Tibial artery (tissue), 4 donors: ENCODE data around the gene CAMTA1.
A peak's percentile ranks its signal among the peaks of the same experiment; 100 is the strongest.

ENCODE experiments used
- DNase-seq, 2 donors: peaks; one replicate each; pipeline ENCODE4 v3.0.0-alpha.2; 2019
- H3K27ac ChIP-seq, 2 donors: fragments of 200-600 bp; sonication (generic) in 1 of 2; 1 replicate in 1 of 2; 2 replicates in 1 of 2; pipeline ENCODE4 v1.5.1; 2018 to 2019; ENCODE audit warnings: mild to moderate bottlenecking in 1 of 2
- H3K27me3 ChIP-seq, 2 donors: fragments of 200-600 bp; sonication (generic) in 1 of 2; one replicate each; pipeline versions ENCODE4 v1.5.1 to v1.6.0; 2016 to 2019
- H3K36me3 ChIP-seq, 3 donors: fragments of 200-600 bp; sonication (generic) in 2 of 3; one replicate each; pipeline ENCODE4 v1.5.1; 2016 to 2019; ENCODE audit warnings: mild to moderate bottlenecking in 2 of 3
- H3K4me1 ChIP-seq, 4 donors: fragments of 200-600 bp; sonication (generic) in 2 of 4; 1 replicate in 3 of 4; 2 replicates in 1 of 4; pipeline ENCODE4 v1.5.1; 2016 to 2019
- H3K4me3 ChIP-seq, 2 donors: fragments of 200-600 bp; sonication (generic) in 1 of 2; 1 replicate in 1 of 2; 2 replicates in 1 of 2; pipeline ENCODE4 v1.5.1; 2018 to 2019; ENCODE audit warnings: mild to moderate bottlenecking in 2 of 2
- H3K9me3 ChIP-seq, 3 donors: fragments of 200-600 bp; sonication (generic) in 1 of 3; one replicate each; pipeline ENCODE4 v1.5.1; 2016 to 2019
- intact Hi-C: fragments of 100-400 bp; cut with DNase I; formaldehyde crosslinking; loops from one replicate; pipeline ENCODE4 v1.15.0; 2023; ENCODE audit warnings: low total_unique reads
- TF ChIP-seq, protein P1 (sequence below), 2 experiments: fragments of 200-600 bp in 1 of 2; fragments of 450-650 bp in 1 of 2; IDR thresholded peaks; one replicate each; pipeline ENCODE4 v1.5.1; 2017 to 2019; ENCODE audit warnings: antibody characterized with exemption in 2 of 2, mild to moderate bottlenecking in 1 of 2, moderate library complexity in 1 of 2

Gene CAMTA1

DNA sequence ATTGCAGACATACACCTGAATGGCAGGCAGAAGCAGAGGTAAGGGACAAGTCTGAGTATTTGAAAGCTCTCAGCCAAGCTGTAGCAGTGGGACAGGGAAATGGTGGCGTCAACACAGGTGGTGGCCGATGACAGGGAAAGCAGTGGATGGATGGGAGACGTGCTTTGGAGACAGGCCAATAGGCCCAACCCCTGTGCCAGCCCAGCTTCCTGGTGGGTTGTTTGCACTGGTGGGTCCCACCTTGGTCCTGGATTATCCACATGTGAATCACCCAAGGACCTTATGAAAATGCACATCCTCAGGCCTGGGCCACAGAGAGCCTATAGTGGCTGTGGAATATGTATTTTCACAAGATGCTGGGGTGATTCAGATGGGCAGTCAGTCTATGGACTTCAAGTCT, 782.1 kb downstream of the CAMTA1 start:
- Histone ChIP-seq H3K27ac (no peak overlapping the region), H3K4me1 (peaks cover 0 to 1% (median under 1%) of the 10 kb centered on the region in 4 donors), H3K9me3 (no peaks in the 10 kb centered on the region), H3K36me3 (no peaks in the 10 kb centered on the region), H3K4me3 (no peak overlapping the region), H3K27me3 (no peaks in the 10 kb centered on the region)
- intact Hi-C loops, result no loop called here
- no peak for DNase-seq
- TF ChIP-seq, protein P1, sequence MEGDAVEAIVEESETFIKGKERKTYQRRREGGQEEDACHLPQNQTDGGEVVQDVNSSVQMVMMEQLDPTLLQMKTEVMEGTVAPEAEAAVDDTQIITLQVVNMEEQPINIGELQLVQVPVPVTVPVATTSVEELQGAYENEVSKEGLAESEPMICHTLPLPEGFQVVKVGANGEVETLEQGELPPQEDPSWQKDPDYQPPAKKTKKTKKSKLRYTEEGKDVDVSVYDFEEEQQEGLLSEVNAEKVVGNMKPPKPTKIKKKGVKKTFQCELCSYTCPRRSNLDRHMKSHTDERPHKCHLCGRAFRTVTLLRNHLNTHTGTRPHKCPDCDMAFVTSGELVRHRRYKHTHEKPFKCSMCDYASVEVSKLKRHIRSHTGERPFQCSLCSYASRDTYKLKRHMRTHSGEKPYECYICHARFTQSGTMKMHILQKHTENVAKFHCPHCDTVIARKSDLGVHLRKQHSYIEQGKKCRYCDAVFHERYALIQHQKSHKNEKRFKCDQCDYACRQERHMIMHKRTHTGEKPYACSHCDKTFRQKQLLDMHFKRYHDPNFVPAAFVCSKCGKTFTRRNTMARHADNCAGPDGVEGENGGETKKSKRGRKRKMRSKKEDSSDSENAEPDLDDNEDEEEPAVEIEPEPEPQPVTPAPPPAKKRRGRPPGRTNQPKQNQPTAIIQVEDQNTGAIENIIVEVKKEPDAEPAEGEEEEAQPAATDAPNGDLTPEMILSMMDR (IDR thresholded peaks at IDR 0.05), result no peak

DNA sequence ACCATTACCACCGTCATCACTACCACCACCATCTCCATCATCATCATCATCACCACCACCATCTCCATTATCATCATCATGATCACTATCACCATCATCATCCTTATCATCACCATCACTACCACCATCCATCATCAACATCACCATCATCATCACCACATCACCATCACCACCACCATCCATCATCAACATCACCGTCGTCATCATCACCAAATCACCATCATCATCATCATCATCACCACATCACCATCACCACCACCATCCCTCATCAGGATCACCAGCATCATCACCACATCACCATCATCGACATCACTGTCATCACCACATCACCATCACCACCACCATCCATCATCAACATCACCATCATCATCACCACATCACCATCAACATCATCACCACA, 782.8 kb downstream of the CAMTA1 start:
- TF ChIP-seq, protein P1 (IDR thresholded peaks at IDR 0.05), result no peak
- Histone ChIP-seq H3K4me1 (peaks cover 0 to 8% (median 7%) of the 10 kb centered on the region in 4 donors), H3K9me3 (no peaks in the 10 kb centered on the region), H3K27ac (no peak overlapping the region), H3K36me3 (no peaks in the 10 kb centered on the region), H3K27me3 (no peaks in the 10 kb centered on the region), H3K4me3 (no peak overlapping the region)
- intact Hi-C loops, result no loop called here
- DNase-seq, result no peak

DNA sequence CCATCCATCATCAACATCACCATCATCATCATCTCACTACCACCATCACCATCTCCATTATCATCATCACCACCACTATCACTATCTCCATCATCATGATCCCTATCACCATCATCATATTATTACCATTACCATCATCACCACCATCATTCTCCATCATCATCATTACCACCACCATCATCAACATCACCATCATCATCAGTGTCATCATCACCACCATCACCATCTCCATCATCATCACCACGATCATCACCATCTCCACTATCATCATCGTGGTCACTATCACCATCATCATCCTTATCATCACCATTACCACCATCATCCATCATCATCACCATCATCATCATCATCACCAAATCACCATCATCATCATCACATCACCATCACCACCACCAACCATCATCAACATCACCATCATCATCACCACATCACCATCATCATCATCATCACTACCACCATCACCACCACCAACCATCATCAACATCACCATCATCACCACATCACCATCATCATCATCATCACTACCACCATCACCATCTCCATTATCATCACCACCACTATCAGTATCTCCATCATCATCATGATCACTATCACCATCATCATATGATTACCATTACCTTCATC, 783.8 kb downstream of the CAMTA1 start:
- H3K4me3 ChIP-seq, result no peak overlapping the region
- no peak for DNase-seq
- no peak overlapping the region for H3K27ac ChIP-seq
- intact Hi-C loops, result no loop called here
- H3K36me3 ChIP-seq, result no peaks in the 10 kb centered on the region
- H3K4me1 ChIP-seq, result peaks cover 0 to 18% (median 16%) of the 10 kb centered on the region in 4 donors
- no peaks in the 10 kb centered on the region for H3K9me3 ChIP-seq
- no peaks in the 10 kb centered on the region for H3K27me3 ChIP-seq
- TF ChIP-seq, protein P1 (IDR thresholded peaks at IDR 0.05), result no peak

DNA sequence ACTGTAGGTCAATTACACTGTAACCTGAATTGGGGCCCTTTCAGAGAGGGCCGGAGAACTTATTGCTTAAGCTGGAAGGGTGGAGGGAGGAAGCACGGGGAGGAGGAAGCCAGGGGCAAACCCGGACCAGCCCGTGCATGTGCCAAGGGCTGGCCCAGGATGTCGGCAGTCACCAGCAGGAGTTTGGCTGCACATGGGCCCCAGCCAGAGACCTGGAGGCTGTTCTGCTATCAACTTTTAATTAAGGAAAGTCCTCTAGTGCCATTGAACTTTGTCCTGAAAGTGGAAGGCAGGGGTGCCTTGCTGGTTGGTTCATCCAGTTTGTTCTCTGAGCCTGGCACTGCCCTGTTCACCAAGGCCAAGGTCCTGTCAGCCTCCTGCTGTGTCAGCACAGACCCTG, 785.1 kb downstream of the CAMTA1 start:
- H3K9me3 ChIP-seq, result no peaks in the 10 kb centered on the region
- H3K27ac ChIP-seq, result no peak overlapping the region
- H3K4me3 ChIP-seq, result no peak overlapping the region
- no peak for DNase-seq
- H3K27me3 ChIP-seq, result no peaks in the 10 kb centered on the region
- TF ChIP-seq, protein P1 (IDR thresholded peaks at IDR 0.05), result no peak
- H3K36me3 ChIP-seq, result no peaks in the 10 kb centered on the region
- intact Hi-C loops, result no loop called here
- H3K4me1 ChIP-seq, result peaks cover 0 to 31% (median 27%) of the 10 kb centered on the region in 4 donors

DNA sequence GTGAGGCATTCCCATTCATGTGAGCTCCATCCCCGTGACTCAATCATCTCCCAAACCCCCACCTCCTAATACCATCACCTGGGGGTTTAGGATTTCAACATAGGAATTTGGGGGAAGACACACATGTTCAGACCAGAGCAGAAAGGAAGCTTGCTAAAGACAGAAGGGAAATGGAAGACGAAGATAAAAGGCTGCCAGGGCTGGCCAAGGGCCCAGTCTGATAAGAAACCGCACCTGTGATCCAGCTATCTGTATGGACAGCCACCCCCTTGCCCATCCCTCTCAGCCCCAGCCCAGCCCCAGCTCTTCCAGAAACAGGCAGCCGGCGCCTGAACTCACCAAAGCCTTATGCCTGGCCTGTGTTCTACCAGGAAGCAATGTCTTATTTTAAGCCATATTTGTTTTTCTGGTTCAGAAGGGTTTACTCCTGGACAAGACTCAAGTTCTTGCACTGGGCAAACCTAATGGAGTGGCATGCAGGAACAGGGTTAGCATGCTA, 787.4 kb downstream of the CAMTA1 start:
- intact Hi-C loops, result no loop called here

More for the DNA sequence above, 787.4 kb downstream of the CAMTA1 start:
- H3K4me1 ChIP-seq, result peaks cover 0 to 36% (median 27%) of the 10 kb centered on the region in 4 donors
- H3K27ac ChIP-seq, result peak overlapping the region; percentile 40 to 70
- TF ChIP-seq, protein P1 (IDR thresholded peaks at IDR 0.05), result no peak
- no peaks in the 10 kb centered on the region for H3K9me3 ChIP-seq
- no peaks in the 10 kb centered on the region for H3K27me3 ChIP-seq
- no peak overlapping the region for H3K4me3 ChIP-seq
- no peaks in the 10 kb centered on the region for H3K36me3 ChIP-seq
- DNase-seq, result no peak
